GM19023 (cell line): ENCODE results near the gene LRRFIP1.

ENCODE experiments used
- ATAC-seq: cut with Tn5 transposase; IDR thresholded peaks from one replicate; pipeline ENCODE4 v1.9.1; 2021; ENCODE audit warnings: mild to moderate bottlenecking, moderate library complexity; ENCODE audit not compliant: unreplicated experiment

LRRFIP1 gene

GRCh38 chr2:237639052-237639835, 11.9 kb downstream of the LRRFIP1 start:
- no peak for ATAC-seq

- ATAC-seq, result no peak
Observed at GRCh38 chr2:237639836-237640220, 12.4 kb downstream of the LRRFIP1 start.

GRCh38 chr2:237640493-237640998, 13.2 kb downstream of the LRRFIP1 start:
- ATAC-seq, result no peak

- ATAC-seq, result no peak
Observed at GRCh38 chr2:237642038-237642734, 14.8 kb downstream of the LRRFIP1 start.

- ATAC-seq, result no peak
Observed at GRCh38 chr2:237643066-237643465, 15.7 kb downstream of the LRRFIP1 start.

- no peak for ATAC-seq
Observed at GRCh38 chr2:237643582-237644380, 16.4 kb downstream of the LRRFIP1 start.

GRCh38 chr2:237644381-237644703, 17.0 kb downstream of the LRRFIP1 start:
- ATAC-seq, result no peak

GRCh38 chr2:237645261-237645660, 17.9 kb downstream of the LRRFIP1 start:
- no peak for ATAC-seq

GRCh38 chr2:237647176-237648015, 20.0 kb downstream of the LRRFIP1 start:
- ATAC-seq, result no peak

GRCh38 chr2:237648016-237648381, 20.6 kb downstream of the LRRFIP1 start:
- ATAC-seq, result no peak

GRCh38 chr2:237649541-237650454, 22.4 kb downstream of the LRRFIP1 start:
- ATAC-seq, result no peak

GRCh38 chr2:237650455-237650850, 23.1 kb downstream of the LRRFIP1 start:
- no peak for ATAC-seq

- no peak for ATAC-seq
Observed at GRCh38 chr2:237651761-237652160, 24.4 kb downstream of the LRRFIP1 start.

- ATAC-seq, result no peak
Observed at GRCh38 chr2:237652181-237652580, 24.8 kb downstream of the LRRFIP1 start.

GRCh38 chr2:237652854-237653253, 25.5 kb downstream of the LRRFIP1 start:
- ATAC-seq, result no peak

GRCh38 chr2:237653776-237654558, 26.6 kb downstream of the LRRFIP1 start:
- no peak for ATAC-seq

GRCh38 chr2:237657063-237657462, 29.7 kb downstream of the LRRFIP1 start:
- ATAC-seq, result no peak

GRCh38 chr2:237660381-237660900, 33.1 kb downstream of the LRRFIP1 start:
- ATAC-seq, result no peak

GRCh38 chr2:237661270-237661669, 33.9 kb downstream of the LRRFIP1 start:
- ATAC-seq, result no peak
